ENCODE measurements around the gene ZNF366. TPM values are rescaled to one million over a fixed set of nuclear protein-coding genes. Genes with fewer than 3 reads are reported as not detected.

ZNF366 gene
- total RNA-seq, 2 donors from 2014 or later = under 0.01 to 1.8 TPM

DNA sequence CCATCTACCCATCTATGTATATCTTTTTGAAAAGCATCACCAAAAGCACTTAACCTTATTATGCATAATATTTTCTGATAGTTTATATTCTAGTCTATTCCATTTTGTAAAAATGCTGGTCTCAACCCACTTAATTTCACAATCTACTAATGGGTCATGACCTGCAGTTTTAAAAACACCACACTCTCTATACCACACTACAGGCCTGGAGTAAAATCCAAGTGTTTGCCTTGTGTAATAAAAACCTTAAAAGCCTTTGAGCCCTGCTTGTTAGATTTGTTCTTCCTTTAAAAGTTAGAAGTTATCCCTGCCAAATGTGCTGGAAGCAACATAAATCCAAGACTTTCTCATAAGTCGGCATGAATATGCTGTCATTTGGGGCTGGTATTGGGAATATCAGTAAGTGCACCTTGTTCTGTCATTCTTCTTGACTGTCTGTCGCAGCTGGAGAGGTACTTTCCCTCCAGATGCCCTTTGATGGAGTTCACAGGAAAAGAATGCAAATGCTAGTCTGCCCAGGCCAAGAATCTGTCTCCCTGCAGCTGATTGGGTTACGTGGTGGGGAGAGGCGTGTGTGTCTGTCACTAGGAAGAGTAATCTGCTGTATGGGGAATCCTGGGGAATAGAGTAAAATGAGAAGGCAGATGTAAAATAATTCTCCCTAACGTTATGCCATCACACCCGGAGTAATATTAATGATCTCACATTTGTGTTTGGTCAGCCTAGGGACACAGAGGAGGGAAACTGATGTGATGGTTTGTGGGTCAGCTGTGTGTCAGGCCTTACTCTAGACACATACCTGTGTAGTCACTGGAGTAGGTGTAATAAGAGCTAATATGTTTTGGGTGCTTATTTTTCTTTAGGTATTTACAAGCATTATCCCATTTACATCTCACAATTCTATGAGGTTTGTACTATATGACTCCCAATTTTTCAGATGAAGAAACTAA is 79.4 kb downstream of the ZNF366 start:
- Histone ChIP-seq H3K9me3 (no peaks in the 10 kb centered on the region), H3K4me3 (no peak overlapping the region), H3K27ac (no peak overlapping the region), H3K27me3 (no peaks in the 10 kb centered on the region), H3K4me1 (peaks cover 9% of the 10 kb centered on the region), H3K36me3 (replicated peaks in 1 of 2; ENCODE audit: insufficient read depth in 1 of 2, low read depth in 2 of 2) (no peaks in the 10 kb centered on the region)
- TF ChIP-seq, protein P1, sequence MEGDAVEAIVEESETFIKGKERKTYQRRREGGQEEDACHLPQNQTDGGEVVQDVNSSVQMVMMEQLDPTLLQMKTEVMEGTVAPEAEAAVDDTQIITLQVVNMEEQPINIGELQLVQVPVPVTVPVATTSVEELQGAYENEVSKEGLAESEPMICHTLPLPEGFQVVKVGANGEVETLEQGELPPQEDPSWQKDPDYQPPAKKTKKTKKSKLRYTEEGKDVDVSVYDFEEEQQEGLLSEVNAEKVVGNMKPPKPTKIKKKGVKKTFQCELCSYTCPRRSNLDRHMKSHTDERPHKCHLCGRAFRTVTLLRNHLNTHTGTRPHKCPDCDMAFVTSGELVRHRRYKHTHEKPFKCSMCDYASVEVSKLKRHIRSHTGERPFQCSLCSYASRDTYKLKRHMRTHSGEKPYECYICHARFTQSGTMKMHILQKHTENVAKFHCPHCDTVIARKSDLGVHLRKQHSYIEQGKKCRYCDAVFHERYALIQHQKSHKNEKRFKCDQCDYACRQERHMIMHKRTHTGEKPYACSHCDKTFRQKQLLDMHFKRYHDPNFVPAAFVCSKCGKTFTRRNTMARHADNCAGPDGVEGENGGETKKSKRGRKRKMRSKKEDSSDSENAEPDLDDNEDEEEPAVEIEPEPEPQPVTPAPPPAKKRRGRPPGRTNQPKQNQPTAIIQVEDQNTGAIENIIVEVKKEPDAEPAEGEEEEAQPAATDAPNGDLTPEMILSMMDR (IDR thresholded peaks at IDR 0.05) = no peak
- no peak for TF ChIP-seq POLR2A (IDR thresholded peaks at IDR 0.05)
- DNase-seq (peak in 1 of 4 donors; percentile 22), ATAC-seq (peak; percentile 56)
- intact Hi-C loops (cut with DNase I) = no loop called here
- WGBS, 2 donors = 32 to 44% methylated on average over 6 of the region's 6 CpGs

DNA sequence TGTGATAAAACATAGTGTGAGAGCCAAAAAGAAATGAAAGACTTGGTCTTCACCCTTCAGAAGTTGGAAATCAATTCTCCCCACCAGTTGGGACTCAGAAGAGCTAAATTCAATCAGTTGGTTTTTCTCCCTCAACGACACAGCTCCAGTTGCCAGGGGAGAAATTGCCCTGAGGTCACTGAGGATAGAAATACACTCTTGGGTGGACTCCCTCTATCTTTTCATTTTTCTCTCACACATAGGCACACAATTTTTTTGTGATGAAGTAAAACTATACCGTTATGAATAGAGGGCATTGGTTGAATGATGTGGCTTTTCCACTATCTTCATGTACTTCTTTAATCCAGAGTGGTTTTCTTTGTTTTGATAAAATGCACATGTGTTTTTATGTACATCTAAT is 80.2 kb downstream of the ZNF366 start:
- no peak overlapping the region for H3K4me3 ChIP-seq
- TF ChIP-seq POLR2A (IDR thresholded peaks at IDR 0.05) = no peak
- TF ChIP-seq, protein P1 (IDR thresholded peaks at IDR 0.05) = no peak
- intact Hi-C loops (cut with DNase I) = no loop called here
- no peaks in the 10 kb centered on the region for H3K27me3 ChIP-seq
- no peaks in the 10 kb centered on the region for H3K9me3 ChIP-seq
- ATAC-seq (no peak), DNase-seq (no peak)
- H3K36me3 ChIP-seq (replicated peaks in 1 of 2; ENCODE audit: insufficient read depth in 1 of 2, low read depth in 2 of 2) = no peaks in the 10 kb centered on the region
- 59 to 79% methylated on average over 2 of the region's 2 CpGs for WGBS, 2 donors
- H3K4me1 ChIP-seq = peaks cover 9% of the 10 kb centered on the region
- no peak overlapping the region for H3K27ac ChIP-seq

DNA sequence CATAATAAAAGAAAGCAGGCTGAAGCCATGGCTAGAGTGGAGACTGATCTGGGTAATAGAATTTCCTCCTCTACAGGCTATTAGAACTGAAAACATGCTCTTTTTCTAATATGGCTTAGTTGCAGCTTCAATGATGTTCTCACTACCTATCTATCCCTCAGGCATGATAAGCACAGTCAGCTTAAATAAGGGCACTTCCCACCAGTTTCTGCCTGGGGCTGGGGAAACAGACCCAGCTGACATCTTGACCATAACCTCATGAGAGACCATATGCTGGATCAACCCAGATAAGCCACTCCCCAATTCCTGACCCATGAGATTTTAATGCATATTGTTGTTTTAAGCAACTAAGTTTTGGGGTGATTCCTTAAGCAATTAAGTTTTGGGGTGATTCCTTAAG is 81.2 kb downstream of the ZNF366 start:
- peaks cover 9% of the 10 kb centered on the region for H3K4me1 ChIP-seq
- TF ChIP-seq, protein P1 (IDR thresholded peaks at IDR 0.05) = no peak
- no peak for TF ChIP-seq POLR2A (IDR thresholded peaks at IDR 0.05)
- no peak overlapping the region for H3K4me3 ChIP-seq
- H3K27me3 ChIP-seq = no peaks in the 10 kb centered on the region
- intact Hi-C loops (cut with DNase I) = no loop called here
- no peaks in the 10 kb centered on the region for H3K36me3 ChIP-seq (replicated peaks in 1 of 2; ENCODE audit: insufficient read depth in 1 of 2, low read depth in 2 of 2)
- DNase-seq = no peak
- no peaks in the 10 kb centered on the region for H3K9me3 ChIP-seq
- no peak overlapping the region for H3K27ac ChIP-seq
- ATAC-seq = no peak

GRCh38 chr5:72418271-72418670 is 88.9 kb downstream of the ZNF366 start:
- H3K27me3 ChIP-seq = no peaks in the 10 kb centered on the region
- TF ChIP-seq, protein P1 (IDR thresholded peaks at IDR 0.05) = no peak
- no peak for TF ChIP-seq POLR2A (IDR thresholded peaks at IDR 0.05)
- H3K27ac ChIP-seq = no peak overlapping the region
- H3K4me1 ChIP-seq = no peaks in the 10 kb centered on the region
- WGBS, 2 donors = 84 to 95% methylated on average over 9 of the region's 9 CpGs
- no peaks in the 10 kb centered on the region for H3K36me3 ChIP-seq (replicated peaks in 1 of 2; ENCODE audit: insufficient read depth in 1 of 2, low read depth in 2 of 2)
- DNase-seq = no peak
- no peaks in the 10 kb centered on the region for H3K9me3 ChIP-seq
- intact Hi-C loops (cut with DNase I) = no loop called here
- no peak for ATAC-seq
- no peak overlapping the region for H3K4me3 ChIP-seq
